K562 (cell line): ENCODE measurements around the gene SNPH. TPM values are rescaled to one million over a fixed set of nuclear protein-coding genes. Genes with fewer than 3 reads are reported as not detected.

ENCODE experiments used
- BRF1 ChIP-seq: IDR thresholded peaks from 3 replicates; pipeline ENCODE4 v1.6.1; 2011; ENCODE audit warnings: borderline replicate concordance, mild to moderate bottlenecking; ENCODE audit not compliant: insufficient read length; ENCODE audit errors: extremely low read depth
- DACH1 ChIP-seq: fragments of 450-650 bp; IDR thresholded peaks from 2 replicates; pipeline ENCODE4 v1.6.1; 2018; ENCODE audit not compliant: partially characterized antibody
- DPF2 ChIP-seq: fragments of 450-650 bp; IDR thresholded peaks from 2 replicates; pipeline ENCODE4 v1.6.1; 2016
- FOXM1 ChIP-seq, 2 experiments: fragments of 450-650 bp in 1 of 2; sonication (generic) in 1 of 2; formaldehyde crosslinking in 1 of 2; IDR thresholded peaks; 2 replicates each; pipeline versions ENCODE4 v1.6.1 to v1.9.0; 2017 to 2022; ENCODE audit warnings: low read depth in 2 of 2, mild to moderate bottlenecking in 2 of 2, missing genetic modification reagents in 1 of 2, moderate library complexity in 1 of 2
- FOXP1 ChIP-seq: sonication (generic); formaldehyde crosslinking; IDR thresholded peaks from 2 replicates; pipeline ENCODE4 v1.8.0; 2022; ENCODE audit warnings: mild to moderate bottlenecking, missing genetic modification reagents
- MCM2 ChIP-seq: fragments of 450-650 bp; IDR thresholded peaks from 2 replicates; pipeline ENCODE4 v1.6.1; 2017; ENCODE audit warnings: low read depth, mild to moderate bottlenecking
- MECOM ChIP-seq: fragments of 250-450 bp; sonication (Bioruptor Pico); IDR thresholded peaks from 2 replicates; pipeline ENCODE4 v1.8.0; 2022; ENCODE audit warnings: inconsistent platforms
- NCOA4 ChIP-seq: fragments of 450-650 bp; IDR thresholded peaks from 2 replicates; pipeline ENCODE4 v1.6.1; 2018; ENCODE audit warnings: mild to moderate bottlenecking; ENCODE audit not compliant: partially characterized antibody
- PRMT5 ChIP-seq: sonication (generic); formaldehyde crosslinking; IDR thresholded peaks from 2 replicates; pipeline ENCODE4 v1.5.0; 2020; ENCODE audit warnings: missing genetic modification reagents
- RBM15 ChIP-seq: fragments of 200-400 bp; formaldehyde crosslinking; IDR thresholded peaks from 2 replicates; pipeline ENCODE4 v1.6.1; 2018; ENCODE audit warnings: mild to moderate bottlenecking, low read length, moderate library complexity; ENCODE audit not compliant: insufficient read depth
- SAFB2 ChIP-seq: fragments of 200-400 bp; formaldehyde crosslinking; IDR thresholded peaks from 2 replicates; pipeline ENCODE4 v1.6.1; 2018; ENCODE audit warnings: borderline replicate concordance, low read length, low read depth, moderate library complexity; ENCODE audit not compliant: severe bottlenecking
- SMAD4 ChIP-seq: fragments of 250-450 bp; sonication (Bioruptor Pico); conservative IDR thresholded peaks from 2 replicates; pipeline ENCODE4 v1.8.0; 2021; ENCODE audit warnings: inconsistent platforms, mild to moderate bottlenecking, moderate library complexity
- SRSF1 ChIP-seq: fragments of 200-400 bp; formaldehyde crosslinking; IDR thresholded peaks from 2 replicates; pipeline ENCODE4 v1.6.1; 2017; ENCODE audit warnings: mild to moderate bottlenecking, low read depth, low read length, moderate library complexity
- TBL1XR1 ChIP-seq, 2 experiments: IDR thresholded peaks; 2 replicates each; pipeline ENCODE4 v1.6.1; 2012; ENCODE audit warnings: improper control_type of control experiment in 2 of 2, low read length in 2 of 2, mild to moderate bottlenecking in 1 of 2
- YY1 ChIP-seq, 3 experiments: IDR thresholded peaks; 2 replicates each; pipeline ENCODE4 v1.6.1; 2011; ENCODE audit warnings: low read length in 2 of 3, mild to moderate bottlenecking in 2 of 3, moderate library complexity in 2 of 3, borderline replicate concordance in 1 of 3, control low read depth in 1 of 3, low read depth in 1 of 3; ENCODE audit not compliant: insufficient read depth in 3 of 3, insufficient replicate concordance in 2 of 3, control insufficient read depth in 1 of 3, insufficient read length in 1 of 3; ENCODE audit errors: extremely low read depth in 1 of 3
- ZFX ChIP-seq: sonication (generic); formaldehyde crosslinking; IDR thresholded peaks from 2 replicates; pipeline ENCODE4 v1.8.0; 2022; ENCODE audit warnings: mild to moderate bottlenecking, missing genetic modification reagents, moderate library complexity
- ZSCAN29 ChIP-seq: fragments of 450-650 bp; IDR thresholded peaks from 2 replicates; pipeline ENCODE4 v1.6.1; 2017
- polyA plus RNA-seq, 8 experiments: library from polyadenylated mRNA; depleted of rRNA in 4 of 8; stranded (reverse) in 5 of 8; unstranded in 3 of 8; fragments of >200 nt; fragmentation: Nextera tagmentation in 2 of 8; fragmentation: Illumina TruSeq in 1 of 8; extraction: Ambion mirVana in 2 of 8; extraction: Trizol in 1 of 8; gene quantifications; 2 replicates each; pipeline versions ENCODE4 v1.2.1 to v1.2.3, GENCODE V29; 2011 to 2014; ENCODE audit warnings: inconsistent platforms in 1 of 8, missing spikeins in 1 of 8
- total RNA-seq, 7 experiments: library from RNA; depleted of rRNA in 6 of 7; stranded (reverse); fragments of >200 nt in 6 of 7; fragmentation: Illumina TruSeq in 2 of 7; extraction: Trizol in 2 of 7; gene quantifications; 2 replicates each; pipeline versions ENCODE4 v1.2.1 to v1.2.3, GENCODE V29; 2011 to 2021; ENCODE audit warnings: low replicate concordance in 1 of 7
- TF ChIP-seq, protein P1 (sequence below): sonication (generic); formaldehyde crosslinking; IDR thresholded peaks from 2 replicates; pipeline ENCODE4 v1.8.0; 2022; ENCODE audit warnings: missing genetic modification reagents, mild to moderate bottlenecking, borderline replicate concordance
- TF ChIP-seq, protein P2 (sequence below), 3 experiments: IDR thresholded peaks in 2 of 3; conservative IDR thresholded peaks in 1 of 3; 2 replicates each; pipeline ENCODE4 v1.5.1; 2011 to 2012; ENCODE audit warnings: low read length in 3 of 3, mild to moderate bottlenecking in 3 of 3, control low read depth in 2 of 3, improper control_type of control experiment in 1 of 3, inconsistent platforms in 1 of 3, low read depth in 1 of 3, mixed read lengths in 1 of 3, moderate library complexity in 1 of 3; ENCODE audit not compliant: insufficient read depth in 2 of 3
- TF ChIP-seq, protein P3 (sequence below): fragments of 450-650 bp; IDR thresholded peaks from 2 replicates; pipeline ENCODE4 v1.6.1; 2016

SNPH gene
- total and polyA plus RNA-seq, 9 of the 15 experiments (the other 6 are each of a cell fraction or from before 2014, with no cell fraction given), result 0.03 to 4.2 (median 1.4) TPM

DNA sequence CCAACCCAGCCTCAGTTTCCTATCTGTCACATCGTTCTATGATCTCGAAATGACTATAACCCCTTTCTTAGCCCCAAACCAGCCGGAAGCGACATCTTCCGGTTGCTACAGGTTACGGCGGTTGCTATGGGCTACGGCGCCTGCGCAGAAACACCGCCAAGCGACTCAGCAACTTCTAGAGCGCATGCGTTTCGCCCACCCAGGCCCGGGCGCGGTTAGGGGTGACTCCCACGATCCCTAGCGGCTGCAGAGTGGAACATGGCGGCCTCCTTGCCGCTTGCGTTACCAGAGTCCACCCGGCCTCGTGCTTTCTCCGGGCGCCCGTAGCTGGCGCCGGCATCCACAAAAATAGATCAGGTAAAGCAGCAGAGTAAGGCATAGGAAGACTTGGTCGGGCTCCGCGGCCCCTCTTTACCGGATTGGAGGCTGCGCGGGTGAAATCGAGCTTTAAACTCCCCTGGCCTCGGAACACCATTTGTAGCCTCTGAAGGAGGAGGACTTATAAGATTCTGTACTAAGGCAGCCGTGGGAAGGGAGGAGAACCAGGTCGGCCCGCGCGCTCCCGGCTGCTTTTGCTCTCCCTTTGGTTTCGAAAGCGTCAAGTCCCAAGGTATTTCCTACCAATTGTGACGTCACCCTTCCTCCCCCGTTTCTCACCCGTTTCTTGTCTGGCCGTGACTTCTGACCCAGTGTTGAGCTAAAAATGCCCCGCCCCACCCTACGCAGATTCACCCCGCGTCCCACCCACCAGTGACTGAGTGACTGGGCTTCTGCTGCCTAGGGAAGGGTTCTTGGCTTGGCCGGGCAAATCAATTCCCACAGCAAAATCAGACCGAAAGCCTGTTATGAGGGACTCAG lies 59.3 kb downstream of the SNPH start (continued):
- TF ChIP-seq SRSF1, result no peak
- no peak for TF ChIP-seq FOXM1 (IDR thresholded peaks at IDR 0.05; ENCODE audit: low read depth)
- TF ChIP-seq FOXM1 (CRISPR knock-in tag; IDR thresholded peaks at IDR 0.05; ENCODE audit: low read depth), result no peak
- no peak for TF ChIP-seq PRMT5 (CRISPR knock-in tag)
- no peak for TF ChIP-seq DACH1
- no peak for TF ChIP-seq ZSCAN29
- TF ChIP-seq, protein P1, sequence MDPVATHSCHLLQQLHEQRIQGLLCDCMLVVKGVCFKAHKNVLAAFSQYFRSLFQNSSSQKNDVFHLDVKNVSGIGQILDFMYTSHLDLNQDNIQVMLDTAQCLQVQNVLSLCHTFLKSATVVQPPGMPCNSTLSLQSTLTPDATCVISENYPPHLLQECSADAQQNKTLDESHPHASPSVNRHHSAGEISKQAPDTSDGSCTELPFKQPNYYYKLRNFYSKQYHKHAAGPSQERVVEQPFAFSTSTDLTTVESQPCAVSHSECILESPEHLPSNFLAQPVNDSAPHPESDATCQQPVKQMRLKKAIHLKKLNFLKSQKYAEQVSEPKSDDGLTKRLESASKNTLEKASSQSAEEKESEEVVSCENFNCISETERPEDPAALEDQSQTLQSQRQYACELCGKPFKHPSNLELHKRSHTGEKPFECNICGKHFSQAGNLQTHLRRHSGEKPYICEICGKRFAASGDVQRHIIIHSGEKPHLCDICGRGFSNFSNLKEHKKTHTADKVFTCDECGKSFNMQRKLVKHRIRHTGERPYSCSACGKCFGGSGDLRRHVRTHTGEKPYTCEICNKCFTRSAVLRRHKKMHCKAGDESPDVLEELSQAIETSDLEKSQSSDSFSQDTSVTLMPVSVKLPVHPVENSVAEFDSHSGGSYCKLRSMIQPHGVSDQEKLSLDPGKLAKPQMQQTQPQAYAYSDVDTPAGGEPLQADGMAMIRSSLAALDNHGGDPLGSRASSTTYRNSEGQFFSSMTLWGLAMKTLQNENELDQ (CRISPR knock-in tag), result no peak
- TF ChIP-seq ZFX (CRISPR knock-in tag), result peak; percentile 94
- no peak for TF ChIP-seq MCM2
- TF ChIP-seq, protein P2, sequence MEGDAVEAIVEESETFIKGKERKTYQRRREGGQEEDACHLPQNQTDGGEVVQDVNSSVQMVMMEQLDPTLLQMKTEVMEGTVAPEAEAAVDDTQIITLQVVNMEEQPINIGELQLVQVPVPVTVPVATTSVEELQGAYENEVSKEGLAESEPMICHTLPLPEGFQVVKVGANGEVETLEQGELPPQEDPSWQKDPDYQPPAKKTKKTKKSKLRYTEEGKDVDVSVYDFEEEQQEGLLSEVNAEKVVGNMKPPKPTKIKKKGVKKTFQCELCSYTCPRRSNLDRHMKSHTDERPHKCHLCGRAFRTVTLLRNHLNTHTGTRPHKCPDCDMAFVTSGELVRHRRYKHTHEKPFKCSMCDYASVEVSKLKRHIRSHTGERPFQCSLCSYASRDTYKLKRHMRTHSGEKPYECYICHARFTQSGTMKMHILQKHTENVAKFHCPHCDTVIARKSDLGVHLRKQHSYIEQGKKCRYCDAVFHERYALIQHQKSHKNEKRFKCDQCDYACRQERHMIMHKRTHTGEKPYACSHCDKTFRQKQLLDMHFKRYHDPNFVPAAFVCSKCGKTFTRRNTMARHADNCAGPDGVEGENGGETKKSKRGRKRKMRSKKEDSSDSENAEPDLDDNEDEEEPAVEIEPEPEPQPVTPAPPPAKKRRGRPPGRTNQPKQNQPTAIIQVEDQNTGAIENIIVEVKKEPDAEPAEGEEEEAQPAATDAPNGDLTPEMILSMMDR (IDR thresholded peaks at IDR 0.05 in 2 of 3, conservative IDR thresholded peaks at IDR 0.05 in 1 of 3; ENCODE audit: insufficient read depth in 2 of 3, low read depth in 1 of 3, low read length in 3 of 3), result no peak
- no peak for TF ChIP-seq MECOM (CRISPR knock-in tag)
- TF ChIP-seq FOXP1, result peak; percentile 61; the same call in 1 of the 2 replicates
- peak; percentile 82 to 98 (median 96) for TF ChIP-seq YY1 (IDR thresholded peaks at IDR 0.05; ENCODE audit: borderline replicate concordance in 1 of 3, control insufficient read depth in 1 of 3, extremely low read depth in 1 of 3, insufficient read depth in 3 of 3, insufficient read length in 1 of 3, insufficient replicate concordance in 2 of 3, low read depth in 1 of 3, low read length in 2 of 3)
- TF ChIP-seq RBM15, result no peak
- no peak; a peak in 1 of 4 replicates for TF ChIP-seq TBL1XR1 (IDR thresholded peaks at IDR 0.05; ENCODE audit: low read length in 2 of 2)
- TF ChIP-seq, protein P3, sequence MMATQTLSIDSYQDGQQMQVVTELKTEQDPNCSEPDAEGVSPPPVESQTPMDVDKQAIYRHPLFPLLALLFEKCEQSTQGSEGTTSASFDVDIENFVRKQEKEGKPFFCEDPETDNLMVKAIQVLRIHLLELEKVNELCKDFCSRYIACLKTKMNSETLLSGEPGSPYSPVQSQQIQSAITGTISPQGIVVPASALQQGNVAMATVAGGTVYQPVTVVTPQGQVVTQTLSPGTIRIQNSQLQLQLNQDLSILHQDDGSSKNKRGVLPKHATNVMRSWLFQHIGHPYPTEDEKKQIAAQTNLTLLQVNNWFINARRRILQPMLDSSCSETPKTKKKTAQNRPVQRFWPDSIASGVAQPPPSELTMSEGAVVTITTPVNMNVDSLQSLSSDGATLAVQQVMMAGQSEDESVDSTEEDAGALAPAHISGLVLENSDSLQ, result peak; percentile 82
- TF ChIP-seq SAFB2, result no peak
- no peak for TF ChIP-seq BRF1
- no peak for TF ChIP-seq NCOA4
- TF ChIP-seq DPF2, result peak; percentile 42; the same call in 1 of the 2 replicates
- TF ChIP-seq SMAD4 (CRISPR knock-in tag), result peak; percentile 42; the same call in 1 of the 2 replicates
